HEK293 (cell line): ENCODE measurements around the gene RPS26.

Source experiments
- BCL11B ChIP-seq: fragments of 450-650 bp; formaldehyde crosslinking; IDR thresholded peaks from 2 replicates; pipeline ENCODE4 v1.5.1; 2016; ENCODE audit warnings: low read depth, missing biosample characterization, missing genetic modification characterization
- BCL6B ChIP-seq: fragments of 450-650 bp; formaldehyde crosslinking; IDR thresholded peaks from 2 replicates; pipeline ENCODE4 v1.5.1; 2017; ENCODE audit warnings: missing biosample characterization, missing genetic modification characterization
- HOXA7 ChIP-seq: sonication (generic); formaldehyde crosslinking; IDR thresholded peaks from 2 replicates; pipeline ENCODE4 v1.8.1; 2022; ENCODE audit warnings: missing genetic modification reagents, borderline replicate concordance
- HOXC10 ChIP-seq: sonication (generic); formaldehyde crosslinking; IDR thresholded peaks from 2 replicates; pipeline ENCODE4 v1.8.1; 2023; ENCODE audit warnings: mild to moderate bottlenecking, missing genetic modification reagents
- PATZ1 ChIP-seq: fragments of 450-650 bp; formaldehyde crosslinking; IDR thresholded peaks from 2 replicates; pipeline ENCODE4 v1.5.1; 2016; ENCODE audit warnings: missing biosample characterization, missing genetic modification characterization
- PBX3 ChIP-seq: sonication (generic); formaldehyde crosslinking; IDR thresholded peaks from 2 replicates; pipeline ENCODE4 v1.8.1; 2022; ENCODE audit warnings: mild to moderate bottlenecking, moderate library complexity, missing genetic modification reagents
- PRDM1 ChIP-seq: fragments of 450-650 bp; formaldehyde crosslinking; IDR thresholded peaks from 2 replicates; pipeline ENCODE4; 2016; ENCODE audit warnings: missing biosample characterization, missing genetic modification characterization
- REST ChIP-seq: fragments of 450-650 bp; formaldehyde crosslinking; IDR thresholded peaks from 2 replicates; pipeline ENCODE4 v1.5.1; 2016; ENCODE audit warnings: missing biosample characterization, missing genetic modification characterization
- SALL2 ChIP-seq: fragments of 450-650 bp; formaldehyde crosslinking; IDR thresholded peaks from 2 replicates; pipeline ENCODE4 v1.5.0; 2017; ENCODE audit warnings: missing biosample characterization, mild to moderate bottlenecking, missing genetic modification characterization, borderline replicate concordance
- ZBTB17 ChIP-seq: fragments of 450-650 bp; formaldehyde crosslinking; IDR thresholded peaks from 2 replicates; pipeline ENCODE4 v1.5.1; 2016; ENCODE audit warnings: missing biosample characterization, missing genetic modification characterization
- ZBTB8A ChIP-seq: fragments of 450-650 bp; formaldehyde crosslinking; IDR thresholded peaks from 2 replicates; pipeline ENCODE4 v1.5.1; 2016; ENCODE audit warnings: missing biosample characterization, missing genetic modification characterization
- ZIC2 ChIP-seq: fragments of 450-650 bp; formaldehyde crosslinking; IDR thresholded peaks from 2 replicates; pipeline ENCODE4 v1.5.1; 2016; ENCODE audit warnings: missing biosample characterization, missing genetic modification characterization
- ZNF10 ChIP-seq: fragments of 450-650 bp; formaldehyde crosslinking; IDR thresholded peaks from 2 replicates; pipeline ENCODE4 v1.5.1; 2017; ENCODE audit warnings: missing biosample characterization, missing genetic modification characterization
- ZNF155 ChIP-seq: fragments of 450-650 bp; formaldehyde crosslinking; IDR thresholded peaks from 2 replicates; pipeline ENCODE4 v1.5.1; 2016; ENCODE audit warnings: missing biosample characterization, missing genetic modification characterization
- ZNF157 ChIP-seq: fragments of 450-650 bp; formaldehyde crosslinking; IDR thresholded peaks from 2 replicates; pipeline ENCODE4 v1.5.1; 2016; ENCODE audit warnings: missing biosample characterization, missing genetic modification characterization
- ZNF18 ChIP-seq: fragments of 450-650 bp; formaldehyde crosslinking; IDR thresholded peaks from 2 replicates; pipeline ENCODE4 v1.5.1; 2016; ENCODE audit warnings: missing biosample characterization, missing genetic modification characterization
- ZNF202 ChIP-seq: fragments of 450-650 bp; formaldehyde crosslinking; IDR thresholded peaks from 2 replicates; pipeline ENCODE4 v1.5.1; 2016; ENCODE audit warnings: missing biosample characterization, missing genetic modification characterization, borderline replicate concordance
- ZNF292 ChIP-seq: fragments of 450-650 bp; formaldehyde crosslinking; IDR thresholded peaks from 2 replicates; pipeline ENCODE4 v1.5.1; 2016; ENCODE audit warnings: low read depth, missing biosample characterization, missing genetic modification characterization, borderline replicate concordance
- ZNF513 ChIP-seq: fragments of 450-650 bp; IDR thresholded peaks from 2 replicates; pipeline ENCODE4 v1.5.1; 2018; ENCODE audit warnings: missing biosample characterization, missing genetic modification characterization
- ZNF514 ChIP-seq: fragments of 450-650 bp; formaldehyde crosslinking; IDR thresholded peaks from 2 replicates; pipeline ENCODE4 v1.5.1; 2016; ENCODE audit warnings: missing biosample characterization, missing genetic modification characterization
- ZNF558 ChIP-seq: fragments of 450-650 bp; formaldehyde crosslinking; IDR thresholded peaks from 2 replicates; pipeline ENCODE4 v1.5.1; 2016; ENCODE audit warnings: missing biosample characterization, missing genetic modification characterization
- ZNF654 ChIP-seq: fragments of 450-650 bp; formaldehyde crosslinking; IDR thresholded peaks from 2 replicates; pipeline ENCODE4 v1.5.1; 2016; ENCODE audit warnings: low read depth, missing biosample characterization, missing genetic modification characterization
- ZNF776 ChIP-seq: fragments of 450-650 bp; formaldehyde crosslinking; IDR thresholded peaks from 2 replicates; pipeline ENCODE4 v1.5.0; 2017; ENCODE audit warnings: missing biosample characterization, missing genetic modification characterization, borderline replicate concordance
- ZNF791 ChIP-seq: fragments of 450-650 bp; formaldehyde crosslinking; IDR thresholded peaks from 2 replicates; pipeline ENCODE4 v1.5.1; 2016; ENCODE audit warnings: missing biosample characterization, missing genetic modification characterization
- ZNF792 ChIP-seq: fragments of 450-650 bp; formaldehyde crosslinking; IDR thresholded peaks from 2 replicates; pipeline ENCODE4 v1.5.1; 2016; ENCODE audit warnings: missing biosample characterization, missing genetic modification characterization
- ZNF843 ChIP-seq: fragments of 450-650 bp; formaldehyde crosslinking; IDR thresholded peaks from 2 replicates; pipeline ENCODE4 v1.5.1; 2016; ENCODE audit warnings: missing biosample characterization, missing genetic modification characterization

RPS26 gene

GRCh38 chr12:56041552-56042429 is at the start of gene RPS26 (continued):
- TF ChIP-seq ZNF292 (tag by site-specific recombination), result no peak
- TF ChIP-seq ZNF157 (tag by site-specific recombination), result 0 out of 2 replicates have a peak, but pooled peaks have one; percentile 47
- TF ChIP-seq BCL6B (tag by site-specific recombination), result no peak; the same call in 1 of the 2 replicates
- peak; percentile 33 for TF ChIP-seq ZNF654 (tag by site-specific recombination)
- TF ChIP-seq ZNF10 (tag by site-specific recombination), result peak; percentile 84
- no peak for TF ChIP-seq ZNF155 (tag by site-specific recombination)
- TF ChIP-seq HOXA7 (CRISPR knock-in tag), result no peak
- no peak for TF ChIP-seq ZNF776
- TF ChIP-seq ZBTB17, result peak; percentile 98
- TF ChIP-seq BCL11B (tag by site-specific recombination), result no peak
- TF ChIP-seq ZNF513 (tag by site-specific recombination), result no peak
- no peak for TF ChIP-seq ZNF202 (tag by site-specific recombination)
- TF ChIP-seq ZNF514, result no peak
- peak; percentile 63; the same call in 1 of the 2 replicates for TF ChIP-seq SALL2 (tag by site-specific recombination)
- 0 out of 2 replicates have a peak, but pooled peaks have one; percentile 6 for TF ChIP-seq PRDM1
- TF ChIP-seq ZBTB8A (tag by site-specific recombination), result peak; percentile 76
- TF ChIP-seq ZNF791 (tag by site-specific recombination), result no peak
- no peak for TF ChIP-seq ZNF792 (tag by site-specific recombination)
- TF ChIP-seq ZIC2 (tag by site-specific recombination), result peak; percentile 55
- peak; percentile 67; the same call in 1 of the 2 replicates for TF ChIP-seq REST (tag by site-specific recombination)
- peak; percentile 76 for TF ChIP-seq PATZ1 (tag by site-specific recombination)
- TF ChIP-seq ZNF558 (tag by site-specific recombination), result peak; percentile 87; the same call in 1 of the 2 replicates
- 0 out of 2 replicates have a peak, but pooled peaks have one; percentile 11 for TF ChIP-seq HOXC10 (CRISPR knock-in tag)
- TF ChIP-seq ZNF18 (tag by site-specific recombination), result no peak; the same call in none of the 2 replicates
- peak; percentile 77 for TF ChIP-seq ZNF843 (tag by site-specific recombination)
- TF ChIP-seq PBX3 (CRISPR knock-in tag), result peak; percentile 73
